CD4-positive, CD25-positive, alpha-beta regulatory T cell (primary cell): Measurements from ENCODE around the gene ADAM22. TPM values are rescaled to one million over a fixed set of nuclear protein-coding genes. Genes with fewer than 3 reads are reported as not detected.
A peak's percentile ranks its signal among the peaks of the same experiment; 100 is the strongest.

ENCODE experiments used
- ATAC-seq, 2 donors: fragments of 150-1000 bp; cut with Tn5 transposase; one replicate each; pipeline ENCODE4 v1.10.0; 2021; ENCODE audit warnings: low read depth in 2 of 2, moderate number of reproducible peaks in 2 of 2, moderate library complexity in 1 of 2
- DNase-seq, 3 donors: peaks; one replicate each; pipeline versions ENCODE4 v3.0.0 to v3.0.0-alpha.2; 2012 to 2022; ENCODE audit warnings: mixed read lengths in 1 of 3
- H3K27ac ChIP-seq: one replicate; pipeline ENCODE4 v1.7.0; 2013; ENCODE audit warnings: mild to moderate bottlenecking, low read length; ENCODE audit not compliant: insufficient read depth, poor library complexity, severe bottlenecking
- H3K27me3 ChIP-seq: one replicate; pipeline ENCODE4 v1.7.0; 2013; ENCODE audit warnings: low read length; ENCODE audit not compliant: control insufficient read depth, insufficient read depth
- H3K36me3 ChIP-seq: one replicate; pipeline ENCODE4 v1.7.0; 2013; ENCODE audit warnings: mild to moderate bottlenecking, low read length, moderate library complexity; ENCODE audit not compliant: control insufficient read depth, insufficient read depth
- H3K4me1 ChIP-seq: 2 replicates; pipeline ENCODE4 v1.7.0; 2013; ENCODE audit warnings: mild to moderate bottlenecking, low read length; ENCODE audit not compliant: insufficient read depth, control insufficient read depth, poor library complexity, severe bottlenecking
- H3K4me3 ChIP-seq: one replicate; pipeline ENCODE4 v1.7.0; 2013; ENCODE audit warnings: low read depth, mild to moderate bottlenecking, low read length, moderate library complexity
- H3K9me3 ChIP-seq, 2 experiments: 1 replicate in 1 of 2; 2 replicates in 1 of 2; pipeline ENCODE4 v1.7.0; 2013; ENCODE audit warnings: low read length in 2 of 2, mild to moderate bottlenecking in 1 of 2, moderate library complexity in 1 of 2; ENCODE audit not compliant: control insufficient read depth in 2 of 2
- H3K27ac Mint-ChIP-seq, 3 donors: one replicate each; pipeline ENCODE4 v1.8.0; 2020 to 2022; ENCODE audit warnings: mild to moderate bottlenecking in 3 of 3, mixed read lengths in 3 of 3, moderate library complexity in 2 of 3
- H3K27me3 Mint-ChIP-seq: one replicate; pipeline ENCODE4 v1.8.0; 2022; ENCODE audit warnings: mild to moderate bottlenecking, mixed read lengths
- H3K36me3 Mint-ChIP-seq: one replicate; pipeline ENCODE4 v1.8.0; 2020; ENCODE audit warnings: mixed read lengths
- H3K4me1 Mint-ChIP-seq, 4 donors: one replicate each; pipeline ENCODE4 v1.8.0; 2020 to 2022; ENCODE audit warnings: mixed read lengths in 4 of 4, mild to moderate bottlenecking in 1 of 4
- H3K4me3 Mint-ChIP-seq, 4 donors: one replicate each; pipeline ENCODE4 v1.8.0; 2020 to 2022; ENCODE audit warnings: mild to moderate bottlenecking in 4 of 4, mixed read lengths in 4 of 4, moderate library complexity in 3 of 4
- H3K9me3 Mint-ChIP-seq, 7 donors: one replicate each; pipeline ENCODE4 v1.8.0; 2020 to 2022; ENCODE audit warnings: mixed read lengths in 7 of 7, mild to moderate bottlenecking in 3 of 7, moderate library complexity in 2 of 7
- polyA plus RNA-seq, 4 donors: library from polyadenylated mRNA; unstranded; fragments of 300-500 nt; fragmentation: Illumina TruSeq; gene quantifications; one replicate each; pipeline ENCODE4 v1.2.3, GENCODE V29; 2021
- total RNA-seq: library from RNA; stranded (reverse); gene quantifications from one replicate; pipeline ENCODE4 v1.2.3, GENCODE V29; 2022

The ADAM22 gene
- total and polyA plus RNA-seq, 5 donors from 2014 or later, result 0.21 to 1.5 (median 0.75) TPM; not detected in 1

DNA sequence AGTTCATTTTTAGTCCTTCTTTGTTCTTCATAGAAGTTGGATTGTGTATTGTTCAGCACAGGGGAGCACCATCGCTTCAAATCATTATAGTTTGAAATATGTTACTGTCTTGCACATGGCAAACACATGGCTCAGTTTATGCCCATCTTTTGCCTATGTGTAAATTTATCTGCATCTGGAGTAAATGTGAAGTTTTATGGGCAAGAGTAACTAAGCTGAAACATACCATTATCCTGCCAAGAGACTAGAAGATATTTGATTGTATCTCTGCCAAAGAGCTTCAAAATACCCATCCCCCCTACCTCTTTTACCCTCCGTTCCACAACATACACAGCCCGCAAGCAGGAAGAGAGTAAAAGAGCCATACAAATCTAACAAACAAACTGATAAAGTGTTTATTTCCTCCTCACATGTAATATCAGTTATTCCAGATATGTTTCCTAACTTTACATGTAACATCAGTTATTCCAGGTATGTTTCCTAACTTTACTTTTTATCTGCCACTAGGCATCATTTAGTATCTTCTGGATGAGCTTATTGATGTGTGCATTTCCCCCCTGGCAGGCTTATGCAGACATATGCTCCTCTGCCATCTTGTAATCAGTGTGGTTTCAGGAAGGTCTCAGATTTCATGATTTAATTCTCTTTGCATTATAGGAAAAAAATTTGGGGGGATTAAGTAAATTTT lies 158.1 kb downstream of the ADAM22 start:
- Histone ChIP-seq H3K27me3 (no peaks in the 10 kb centered on the region), H3K27ac (no peak overlapping the region), H3K36me3 (no peaks in the 10 kb centered on the region), H3K4me1 (no peaks in the 10 kb centered on the region), H3K4me3 (no peak overlapping the region), H3K9me3 (no peaks in the 10 kb centered on the region)
- H3K27ac Mint-ChIP-seq, result no peak overlapping the region
- DNase-seq (no peak), ATAC-seq (no peak)
- no peaks in the 10 kb centered on the region for H3K9me3 Mint-ChIP-seq
- H3K4me1 Mint-ChIP-seq, result peaks cover 0 to 9% (median 0%) of the 10 kb centered on the region in 4 donors
- H3K36me3 Mint-ChIP-seq, result no peaks in the 10 kb centered on the region
- no peaks in the 10 kb centered on the region for H3K27me3 Mint-ChIP-seq
- H3K4me3 Mint-ChIP-seq, result no peak overlapping the region

DNA sequence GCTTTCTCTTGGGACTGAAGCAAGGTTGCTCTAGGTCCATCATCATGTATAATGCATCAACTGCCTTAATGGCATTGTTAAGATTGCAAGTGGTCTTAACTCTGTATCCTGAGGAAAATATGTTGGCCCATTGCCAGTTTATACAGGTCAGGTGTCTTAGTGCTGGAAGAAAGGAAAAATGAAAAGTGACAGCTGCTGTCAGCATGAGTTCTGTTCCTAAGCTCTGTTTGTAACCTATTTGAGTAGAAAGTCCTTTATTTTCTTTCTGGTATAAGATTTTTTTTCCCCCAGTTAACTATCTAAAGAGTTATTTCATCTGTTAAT lies 158.6 kb downstream of the ADAM22 start:
- DNase-seq, result no peak
- peaks cover 0 to 9% (median 0%) of the 10 kb centered on the region in 4 donors for H3K4me1 Mint-ChIP-seq

DNA sequence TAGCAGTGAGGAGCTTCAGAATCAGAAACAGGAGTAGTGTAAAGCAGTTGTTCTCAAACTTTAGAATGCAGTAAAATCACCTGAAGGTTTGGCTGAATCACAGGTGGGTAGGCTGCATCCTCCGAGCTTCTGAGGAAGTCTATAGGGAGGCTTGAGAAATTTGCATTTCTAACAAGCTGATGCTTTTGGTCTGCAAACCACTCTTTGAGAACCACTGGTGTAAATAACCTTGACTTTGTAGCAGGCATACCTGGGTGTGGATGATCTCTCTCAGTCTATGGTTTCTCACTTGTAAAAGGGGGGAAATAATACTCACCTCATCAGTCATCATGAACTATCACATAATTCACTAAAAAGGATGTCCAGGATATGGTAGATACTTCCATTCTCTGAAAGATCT lies 167.7 kb downstream of the ADAM22 start:
- Histone ChIP-seq H3K27me3 (no peaks in the 10 kb centered on the region), H3K4me1 (no peaks in the 10 kb centered on the region), H3K9me3 (no peaks in the 10 kb centered on the region), H3K4me3 (no peak overlapping the region), H3K36me3 (no peaks in the 10 kb centered on the region), H3K27ac (no peak overlapping the region)
- Mint-ChIP-seq H3K27me3 (no peaks in the 10 kb centered on the region), H3K36me3 (no peaks in the 10 kb centered on the region), H3K4me1 (no peaks in the 10 kb centered on the region), H3K9me3 (peaks cover 0 to 2% (median 0%) of the 10 kb centered on the region in 7 donors), H3K27ac (no peak overlapping the region), H3K4me3 (no peak overlapping the region)
- no peak for ATAC-seq
- no peak for DNase-seq

More for the DNA sequence above, 158.6 kb downstream of the ADAM22 start:
- Mint-ChIP-seq H3K9me3 (no peaks in the 10 kb centered on the region), H3K27ac (no peak overlapping the region), H3K36me3 (no peaks in the 10 kb centered on the region), H3K4me3 (no peak overlapping the region), H3K27me3 (no peaks in the 10 kb centered on the region)
- Histone ChIP-seq H3K27me3 (no peaks in the 10 kb centered on the region), H3K9me3 (no peaks in the 10 kb centered on the region), H3K4me3 (no peak overlapping the region), H3K4me1 (no peaks in the 10 kb centered on the region), H3K36me3 (no peaks in the 10 kb centered on the region), H3K27ac (no peak overlapping the region)
- no peak for ATAC-seq

DNA sequence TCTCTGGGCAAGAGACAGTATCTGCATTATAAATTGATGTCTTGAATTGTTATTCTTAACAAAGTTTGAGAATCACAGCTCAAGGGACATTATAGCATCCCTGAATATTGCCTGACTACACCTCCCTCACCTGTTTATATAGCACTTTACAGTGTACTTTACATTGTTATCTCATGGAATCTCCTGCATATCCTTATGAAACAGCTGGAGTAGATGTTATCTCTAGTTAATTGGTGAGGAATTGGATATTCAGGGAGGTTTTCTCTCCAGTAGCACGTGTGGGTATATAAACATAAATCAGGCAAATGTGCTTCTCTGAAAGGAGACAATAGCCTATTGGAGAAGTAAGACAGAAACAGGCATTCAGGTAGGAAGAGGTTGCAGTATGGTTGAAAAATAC lies 168.6 kb downstream of the ADAM22 start:
- Mint-ChIP-seq H3K4me1 (no peaks in the 10 kb centered on the region), H3K9me3 (peaks cover 0 to 2% (median 0%) of the 10 kb centered on the region in 7 donors), H3K36me3 (no peaks in the 10 kb centered on the region), H3K4me3 (no peak overlapping the region), H3K27me3 (no peaks in the 10 kb centered on the region), H3K27ac (no peak overlapping the region)
- DNase-seq (no peak), ATAC-seq (no peak)
- Histone ChIP-seq H3K4me3 (no peak overlapping the region), H3K9me3 (no peaks in the 10 kb centered on the region), H3K4me1 (no peaks in the 10 kb centered on the region), H3K36me3 (no peaks in the 10 kb centered on the region), H3K27ac (no peak overlapping the region), H3K27me3 (no peaks in the 10 kb centered on the region)

DNA sequence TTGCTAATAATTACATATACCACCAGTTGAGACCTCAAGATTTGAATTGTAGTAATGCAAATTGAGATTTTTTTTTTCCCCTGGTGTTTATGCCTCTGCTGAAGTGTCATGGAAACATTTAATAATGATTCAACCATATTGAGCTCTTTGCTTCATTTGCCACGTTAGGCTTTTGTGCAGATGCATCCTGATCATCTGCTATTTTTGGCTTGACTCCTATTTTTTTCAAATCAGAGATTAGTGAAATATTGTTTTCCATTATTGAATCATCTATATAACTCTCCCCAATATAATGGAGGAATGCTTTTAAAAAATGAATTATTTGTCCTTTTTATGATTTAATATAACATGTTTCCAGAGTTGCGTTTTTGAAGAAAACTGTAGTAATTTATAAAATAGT lies 170.7 kb downstream of the ADAM22 start:
- Mint-ChIP-seq H3K4me1 (no peaks in the 10 kb centered on the region), H3K36me3 (no peaks in the 10 kb centered on the region), H3K4me3 (no peak overlapping the region), H3K27ac (no peak overlapping the region), H3K27me3 (no peaks in the 10 kb centered on the region), H3K9me3 (peaks cover 0 to 2% (median 0%) of the 10 kb centered on the region in 7 donors)
- Histone ChIP-seq H3K27ac (no peak overlapping the region), H3K4me3 (no peak overlapping the region), H3K9me3 (no peaks in the 10 kb centered on the region), H3K36me3 (no peaks in the 10 kb centered on the region), H3K27me3 (no peaks in the 10 kb centered on the region), H3K4me1 (no peaks in the 10 kb centered on the region)
- no peak for DNase-seq
- ATAC-seq, result no peak

DNA sequence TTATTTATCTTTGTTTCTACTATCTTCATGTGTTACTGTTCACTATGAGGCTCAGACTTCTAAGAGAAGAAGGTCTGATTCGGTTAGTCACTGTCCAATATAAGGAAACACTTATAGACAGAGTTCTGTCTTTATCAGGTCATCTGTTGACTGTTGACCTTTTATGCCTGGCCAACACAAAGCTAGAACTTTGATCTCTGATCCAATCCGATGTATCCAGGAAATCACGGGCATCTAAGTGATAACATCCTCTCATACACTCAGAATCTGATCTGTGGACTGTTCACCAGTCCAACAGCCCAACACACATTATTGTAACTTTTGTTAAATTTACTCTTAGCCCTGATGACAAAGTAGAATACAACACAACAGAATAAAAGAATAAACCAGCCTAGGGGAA lies 171.2 kb downstream of the ADAM22 start:
- Histone ChIP-seq H3K4me1 (no peaks in the 10 kb centered on the region), H3K4me3 (no peak overlapping the region), H3K27me3 (no peaks in the 10 kb centered on the region), H3K36me3 (no peaks in the 10 kb centered on the region), H3K9me3 (no peaks in the 10 kb centered on the region), H3K27ac (no peak overlapping the region)
- Mint-ChIP-seq H3K27me3 (no peaks in the 10 kb centered on the region), H3K36me3 (no peaks in the 10 kb centered on the region), H3K4me1 (no peaks in the 10 kb centered on the region), H3K27ac (no peak overlapping the region), H3K4me3 (no peak overlapping the region), H3K9me3 (peaks cover 0 to 2% (median 0%) of the 10 kb centered on the region in 7 donors)
- ATAC-seq, result no peak
- DNase-seq, result no peak

DNA sequence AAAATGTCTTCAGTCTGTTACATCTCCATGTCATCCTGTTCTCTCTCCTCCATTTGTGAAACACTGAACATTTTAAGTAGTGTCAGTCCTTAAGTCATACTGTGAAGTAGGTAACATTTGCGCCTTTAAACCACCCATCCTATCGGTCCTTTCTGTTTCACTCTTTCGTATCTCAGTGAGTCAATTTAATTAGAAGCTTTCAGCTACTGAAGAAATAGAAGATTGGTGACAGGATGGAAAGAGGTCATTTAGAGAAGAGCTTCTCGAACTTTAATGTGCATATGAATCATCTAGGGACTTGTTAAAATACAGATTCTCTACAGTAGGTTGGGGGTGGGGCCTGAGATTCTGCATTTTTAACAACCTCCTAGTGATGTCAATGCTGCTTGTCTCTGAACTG lies 172.4 kb downstream of the ADAM22 start:
- Mint-ChIP-seq H3K9me3 (peaks cover 0 to 2% (median 0%) of the 10 kb centered on the region in 7 donors), H3K27me3 (no peaks in the 10 kb centered on the region), H3K36me3 (no peaks in the 10 kb centered on the region), H3K4me3 (no peak overlapping the region), H3K27ac (no peak overlapping the region), H3K4me1 (no peaks in the 10 kb centered on the region)
- Histone ChIP-seq H3K27ac (no peak overlapping the region), H3K36me3 (no peaks in the 10 kb centered on the region), H3K4me1 (no peaks in the 10 kb centered on the region), H3K9me3 (no peaks in the 10 kb centered on the region), H3K4me3 (no peak overlapping the region), H3K27me3 (no peaks in the 10 kb centered on the region)
- peak in 1 of 3 donors; percentile 14 for DNase-seq
- no peak for ATAC-seq

DNA sequence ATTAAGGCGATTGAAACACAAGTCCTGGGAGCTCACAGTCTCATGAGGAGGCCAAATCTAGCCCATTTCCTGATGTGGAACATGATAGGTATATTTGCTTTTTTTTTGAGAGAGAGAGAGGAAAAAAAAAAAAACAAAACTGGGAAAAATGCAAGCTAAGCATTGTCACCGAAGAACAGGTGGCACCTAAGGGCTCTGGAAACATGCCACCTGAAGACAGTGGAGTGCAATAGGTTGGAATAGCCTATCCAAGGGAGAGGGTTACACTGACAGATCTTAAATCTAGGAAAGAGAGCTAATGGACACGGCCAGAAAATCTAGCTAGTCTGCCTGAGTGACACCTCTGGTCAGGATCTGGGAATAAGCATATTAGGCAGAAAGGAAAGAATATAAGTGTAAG lies 175.6 kb downstream of the ADAM22 start:
- H3K36me3 Mint-ChIP-seq, result no peaks in the 10 kb centered on the region

More for the DNA sequence above, 175.6 kb downstream of the ADAM22 start:
- H3K27me3 Mint-ChIP-seq, result no peaks in the 10 kb centered on the region
- no peaks in the 10 kb centered on the region for H3K27me3 ChIP-seq
- H3K4me1 Mint-ChIP-seq, result no peaks in the 10 kb centered on the region
- no peak overlapping the region for H3K27ac Mint-ChIP-seq
- ATAC-seq, result no peak
- DNase-seq, result no peak
- H3K9me3 Mint-ChIP-seq, result no peaks in the 10 kb centered on the region
- no peak overlapping the region for H3K4me3 Mint-ChIP-seq
- H3K36me3 ChIP-seq, result no peaks in the 10 kb centered on the region
- no peak overlapping the region for H3K27ac ChIP-seq
- H3K4me3 ChIP-seq, result no peak overlapping the region
- no peaks in the 10 kb centered on the region for H3K9me3 ChIP-seq
- no peaks in the 10 kb centered on the region for H3K4me1 ChIP-seq
